H1 (cell line): Measurements from ENCODE around the gene RENBP. TPM values are rescaled to one million over a fixed set of nuclear protein-coding genes. Genes with fewer than 3 reads are reported as not detected.

Source experiments
- CTCF ChIA-PET: fragments of 300-600 bp; sonication (Branson Sonifier 250); formaldehyde crosslinking; loops from one replicate; lab custom pipeline; 2021; ENCODE audit not compliant: partially characterized antibody; lab: Charles Lee
- POLR2A ChIA-PET: fragments of 300-600 bp; sonication (Branson Sonifier 250); formaldehyde crosslinking; loops from one replicate; lab custom pipeline; 2021; ENCODE audit warnings: inconsistent platforms; ENCODE audit not compliant: partially characterized antibody; lab: Charles Lee
- DNase-seq, 2 experiments: peaks; one replicate each; pipeline versions ENCODE4 v3.0.0 to v3.0.0-alpha.2; 2010 to 2022; ENCODE audit warnings: low spot score in 2 of 2, low read depth in 1 of 2, mixed read lengths in 1 of 2
- FAIRE-seq: peaks from 2 replicates; lab custom pipeline; 2011; peaks lifted over from hg19 to GRCh38; lab: Jason Lieb, UNC
- H2AFZ ChIP-seq: 2 replicates; pipeline ENCODE4 v1.8.1; 2012; ENCODE audit warnings: low read length, inconsistent platforms
- H2AK5ac ChIP-seq: 2 replicates; pipeline ENCODE4 v1.6.1; 2013; ENCODE audit warnings: low read depth, low read length
- H2BK120ac ChIP-seq: replicated peaks from 2 replicates; pipeline ENCODE3; 2013; ENCODE audit warnings: low read depth, low read length, inconsistent platforms
- H2BK12ac ChIP-seq: 2 replicates; pipeline ENCODE4 v1.6.1; 2013; ENCODE audit warnings: low read depth, low read length
- H2BK15ac ChIP-seq: 2 replicates; pipeline ENCODE4 v1.6.1; 2013; ENCODE audit warnings: low read length
- H2BK20ac ChIP-seq: 2 replicates; pipeline ENCODE4 v1.6.1; 2013; ENCODE audit warnings: low read length
- H2BK5ac ChIP-seq: 2 replicates; pipeline ENCODE4 v1.6.1; 2013; ENCODE audit warnings: low read depth, low read length
- H3K14ac ChIP-seq: 2 replicates; pipeline ENCODE4 v1.6.1; 2013; ENCODE audit warnings: inconsistent platforms; ENCODE audit not compliant: insufficient read length
- H3K18ac ChIP-seq: 2 replicates; pipeline ENCODE4 v1.6.1; 2013; ENCODE audit warnings: low read length; ENCODE audit errors: extremely low read depth
- H3K23ac ChIP-seq: 2 replicates; pipeline ENCODE4 v1.6.1; 2013; ENCODE audit warnings: inconsistent platforms; ENCODE audit not compliant: insufficient read length
- H3K23me2 ChIP-seq: 2 replicates; pipeline ENCODE4 v1.6.1; 2013; ENCODE audit warnings: low read depth, low read length
- H3K27ac ChIP-seq: 2 replicates; pipeline ENCODE4 v1.6.1; 2011; ENCODE audit warnings: low read depth, low read length, inconsistent platforms
- H3K27me3 ChIP-seq, 4 experiments: replicated peaks in 1 of 4; 1 replicate in 1 of 4; 2 replicates in 3 of 4; pipeline versions ENCODE4 v1.6.1 to v1.8.1; 2011 to 2013; ENCODE audit warnings: low read length in 3 of 4, mild to moderate bottlenecking in 3 of 4, inconsistent platforms in 2 of 4, mixed read lengths in 2 of 4, moderate library complexity in 1 of 4; ENCODE audit not compliant: control insufficient read depth in 3 of 4, insufficient read depth in 3 of 4; ENCODE audit errors: extremely low read depth in 1 of 4
- H3K36me3 ChIP-seq, 4 experiments: 2 replicates each; pipeline versions ENCODE4 v1.6.1 to v1.8.1; 2011 to 2013; ENCODE audit warnings: mild to moderate bottlenecking in 4 of 4, low read length in 3 of 4, moderate library complexity in 2 of 4, control low read depth in 1 of 4, inconsistent platforms in 1 of 4; ENCODE audit not compliant: insufficient read depth in 4 of 4, control insufficient read depth in 2 of 4
- H3K4ac ChIP-seq: replicated peaks from 2 replicates; pipeline ENCODE3; 2013; ENCODE audit warnings: low read length, low read depth, mixed read lengths, inconsistent platforms; ENCODE audit not compliant: insufficient read length
- H3K4me1 ChIP-seq, 4 experiments: replicated peaks in 1 of 4; 1 replicate in 1 of 4; 2 replicates in 3 of 4; pipeline versions ENCODE4 v1.6.1 to v1.8.1; 2011 to 2013; ENCODE audit warnings: low read length in 3 of 4, inconsistent platforms in 2 of 4, mixed read lengths in 1 of 4; ENCODE audit not compliant: insufficient read depth in 4 of 4, control insufficient read depth in 3 of 4
- H3K4me2 ChIP-seq, 2 experiments: 2 replicates each; pipeline versions ENCODE4 v1.6.1 to v1.8.1; 2011 to 2013; ENCODE audit warnings: low read depth in 2 of 2, low read length in 2 of 2, control low read depth in 1 of 2, inconsistent platforms in 1 of 2, mild to moderate bottlenecking in 1 of 2; ENCODE audit not compliant: insufficient read depth in 1 of 2
- H3K4me3 ChIP-seq, 4 experiments: fragments of 200-600, 300-600 bp in 1 of 4; sonication (generic), shearing (Covaris generic), sonication (Bioruptor Twin) in 1 of 4; 2 replicates each; pipeline versions ENCODE4 v1.5.1 to v1.8.1; 2011 to 2016; ENCODE audit warnings: low read length in 4 of 4, low read depth in 3 of 4, control low read depth in 2 of 4, inconsistent platforms in 2 of 4, mild to moderate bottlenecking in 2 of 4, mixed read lengths in 1 of 4, moderate library complexity in 1 of 4; ENCODE audit not compliant: insufficient read depth in 2 of 4; ENCODE audit errors: extremely low read depth in 1 of 4
- H3K56ac ChIP-seq: replicated peaks from 2 replicates; pipeline ENCODE3; 2013; ENCODE audit warnings: low read depth, mild to moderate bottlenecking, mixed read lengths, low read length, inconsistent platforms; ENCODE audit not compliant: insufficient read length
- H3K79me1 ChIP-seq: 2 replicates; pipeline ENCODE4 v1.6.1; 2013; ENCODE audit warnings: low read depth, low read length, control low read depth
- H3K79me2 ChIP-seq, 2 experiments: 2 replicates each; pipeline versions ENCODE4 v1.6.1 to v1.8.1; 2012 to 2013; ENCODE audit warnings: low read length in 2 of 2, mild to moderate bottlenecking in 2 of 2, inconsistent platforms in 1 of 2; ENCODE audit not compliant: insufficient read depth in 2 of 2, control insufficient read depth in 1 of 2
- H3K9ac ChIP-seq, 4 experiments: replicated peaks in 1 of 4; 1 replicate in 1 of 4; 2 replicates in 3 of 4; pipeline versions ENCODE4 v1.6.1 to v1.8.1; 2011 to 2013; ENCODE audit warnings: low read depth in 3 of 4, low read length in 3 of 4, control low read depth in 2 of 4, mild to moderate bottlenecking in 2 of 4, moderate library complexity in 2 of 4, inconsistent platforms in 1 of 4; ENCODE audit errors: extremely low read depth in 1 of 4
- H3K9me3 ChIP-seq, 2 experiments: 2 replicates each; pipeline versions ENCODE4 v1.6.1 to v1.8.1; 2012 to 2013; ENCODE audit warnings: mild to moderate bottlenecking in 2 of 2, moderate library complexity in 2 of 2, control low read depth in 1 of 2, inconsistent platforms in 1 of 2, low read depth in 1 of 2, low read length in 1 of 2, mixed read lengths in 1 of 2; ENCODE audit not compliant: insufficient read depth in 2 of 2
- H4K20me1 ChIP-seq, 2 experiments: replicated peaks in 1 of 2; 2 replicates each; pipeline versions ENCODE3 to v1.8.1; 2011 to 2013; ENCODE audit warnings: inconsistent platforms in 2 of 2, low read length in 2 of 2, mild to moderate bottlenecking in 1 of 2; ENCODE audit not compliant: insufficient read depth in 2 of 2, control insufficient read depth in 1 of 2
- H4K5ac ChIP-seq: 2 replicates; pipeline ENCODE4 v1.6.1; 2013; ENCODE audit warnings: low read length, low read depth, mixed read lengths, inconsistent platforms; ENCODE audit not compliant: insufficient read length
- H4K8ac ChIP-seq: 2 replicates; pipeline ENCODE4 v1.8.0; 2013; ENCODE audit warnings: mild to moderate bottlenecking, moderate library complexity, low read length, inconsistent platforms; ENCODE audit not compliant: insufficient read depth; ENCODE audit errors: extremely low read depth
- H4K91ac ChIP-seq: replicated peaks from 2 replicates; pipeline ENCODE3; 2013; ENCODE audit warnings: low read length, mixed read lengths, inconsistent platforms; ENCODE audit not compliant: insufficient read length
- GABPA ChIP-seq: IDR thresholded peaks from 2 replicates; pipeline ENCODE4 v1.6.1; 2011; ENCODE audit warnings: mild to moderate bottlenecking, low read length, moderate library complexity, borderline replicate concordance; ENCODE audit not compliant: insufficient read depth
- KDM1A ChIP-seq: fragments of 200-600, 300-600 bp; sonication (generic); IDR thresholded peaks from 2 replicates; pipeline ENCODE4 v1.7.1; 2016; ENCODE audit warnings: mild to moderate bottlenecking, low read length, borderline replicate concordance
- PHF8 ChIP-seq: fragments of 200-600 bp; sonication (generic); conservative IDR thresholded peaks from 2 replicates; pipeline ENCODE4 v1.7.1; 2012; ENCODE audit warnings: low read depth, mild to moderate bottlenecking, inconsistent platforms, low read length, moderate library complexity
- WGBS, 2 experiments: shearing (Covaris generic) in 1 of 2; methylation state at CpG; one replicate each; pipeline versions ENCODE4 v1.1.6 to v1.1.7; 2013 to 2015; ENCODE audit warnings: low lambda C conversion rate in 2 of 2, mixed read lengths in 2 of 2, inconsistent platforms in 1 of 2, low coverage in 1 of 2, missing lambda C conversion rate in 1 of 2; ENCODE audit not compliant: insufficient replicate concordance in 2 of 2, insufficient coverage in 1 of 2, insufficient read length in 1 of 2; ENCODE audit errors: extremely low coverage in 1 of 2, missing lambda C conversion rate in 1 of 2; 5-methylcytosine and 5-hydroxymethylcytosine counted together
- polyA plus RNA-seq, 7 experiments: library from polyadenylated mRNA; depleted of rRNA in 3 of 7; stranded (reverse) in 5 of 7; unstranded in 2 of 7; fragments of >200 nt in 5 of 7; fragments of 200-250 nt in 2 of 7; gene quantifications; 1 replicate in 5 of 7; 2 replicates in 1 of 7; 4 replicates in 1 of 7; pipeline versions ENCODE4 v1.2.1 to v1.2.3, GENCODE V29; 2011 to 2013; ENCODE audit warnings: missing spikeins in 2 of 7, mixed read lengths in 2 of 7
- total RNA-seq: library from RNA; stranded (reverse); fragmentation: NEBNext Ultra II Directional; extraction: Animal tissue kit (Norgen Biotek cat#: 25700); gene quantifications from 2 replicates; pipeline ENCODE4 v1.2.1, GENCODE V29; 2021

The RENBP gene
- total and polyA plus RNA-seq, 2 of the 8 experiments (the other 6 are each of a cell fraction or from before 2014, with no cell fraction given): 12.4 to 21.8 TPM

- no peak within 1 kb of the TSS for H3K4ac ChIP-seq
- no peak for FAIRE-seq
Measured at GRCh38 chrX:153934762-153935325, 9.6 kb downstream of the RENBP start, which contains the start of gene NAA10. TSS of gene NAA10 (minus strand) at chrX:153935037. CDS start at chrX:153934904, 133 bp downstream.

More at GRCh38 chrX:153934762-153935325, 9.6 kb downstream of the RENBP start, which contains the start of gene NAA10:
- Histone ChIP-seq H3K4me1 (peaks cover 0 to 6% (median 4%) of the 10 kb centered on the region in 4 experiments; a peak in 5 of 7 replicates), H3K27me3 (no peaks in the 10 kb centered on the region), H3K4me2 (peak within 1 kb of the TSS; percentile 70 to 79), H2BK5ac (no peak within 1 kb of the TSS), H3K4me3 (peak within 1 kb of the TSS; percentile 57 to 87 (median 66)), H3K14ac (no peak within 1 kb of the TSS), H4K91ac (no peak within 1 kb of the TSS), H3K23me2 (0 out of 2 replicates have a peak, but pooled peaks cover 2% of the 10 kb centered on the region), H2BK20ac (no peak within 1 kb of the TSS), H3K9me3 (no peaks in the 10 kb centered on the region), H3K23ac (no peak within 1 kb of the TSS), H3K27ac (no peak within 1 kb of the TSS), H4K20me1 (peaks cover 0 to 3% of the 10 kb centered on the region in 2 experiments), H3K18ac (no peak within 1 kb of the TSS; the same call in 1 of the 2 replicates), H3K36me3 (peaks cover 0 to 10% (median 4%) of the 10 kb centered on the region in 4 experiments; a peak in 2 of 8 replicates), H3K79me2 (peaks cover 0 to 13% of the 10 kb centered on the region in 2 experiments; a peak in 2 of 4 replicates), H3K9ac (peak within 1 kb of the TSS; percentile 20 to 80 (median 60); a peak in 5 of 7 replicates), H2BK15ac (no peak within 1 kb of the TSS), H4K8ac (peak within 1 kb of the TSS; percentile 79; the same call in 1 of the 2 replicates), H3K79me1 (no peaks in the 10 kb centered on the region), H2BK12ac (no peak within 1 kb of the TSS), H2AFZ (no peak within 1 kb of the TSS), H4K5ac (no peak within 1 kb of the TSS), H3K56ac (no peak within 1 kb of the TSS), H2BK120ac (no peak within 1 kb of the TSS), H2AK5ac (no peak within 1 kb of the TSS)
- POLR2A ChIA-PET: interaction anchor here (0.7 to 18.9 kb wide), 8 partner anchors 10 to 335 kb away, joined by 3 to 231 read pairs (median 4); partner anchors contain the start of genes ARHGAP4, IDH3G, RENBP and SSR4
- WGBS, 2 experiments: 2% methylated on average over 9 of the region's 87 CpGs; no CpG with 5 or more reads in 1 of the 2 experiments
- peak in 1 of 2 experiments; percentile 63 for DNase-seq
- TF ChIP-seq KDM1A (no peak), PHF8 (peak; percentile 33; the same call in 1 of the 2 replicates), GABPA (peak; percentile 74; the same call in 1 of the 2 replicates)
- CTCF ChIA-PET: interaction anchor here (0.7 to 19.6 kb wide), 3 partner anchors 14 to 157 kb away, joined by 3 to 272 read pairs (median 4); partner anchors contain the start of gene RENBP
